ENCODE results near the gene CAMK2D. TPM values are rescaled to one million over a fixed set of nuclear protein-coding genes. Genes with fewer than 3 reads are reported as not detected.
"Not testable (repeated sequence)": the region's sequence is repeated elsewhere in the genome, so short reads cannot be mapped to it uniquely, and the experiment has no call there.

Gene CAMK2D
- total RNA-seq, 1 donor from 2014 or later, result 214 TPM

- ATAC-seq (no peak), DNase-seq (ENCODE audit: missing footprints) (no peak)
- intact Hi-C loops (cut with DNase I), result no loop called here
Measured at GRCh38 chr4:113743690-113744089, 17.8 kb downstream of the CAMK2D start.

- intact Hi-C loops (cut with DNase I), result no loop called here
- no peak for ATAC-seq
- no peak for DNase-seq (ENCODE audit: missing footprints)
Measured at GRCh38 chr4:113742643-113743042, 18.9 kb downstream of the CAMK2D start.

GRCh38 chr4:113741956-113742355 lies 19.6 kb downstream of the CAMK2D start:
- no peak for ATAC-seq
- no peak for DNase-seq (ENCODE audit: missing footprints)
- intact Hi-C loops (cut with DNase I), result no loop called here

GRCh38 chr4:113740857-113741379 lies 20.6 kb downstream of the CAMK2D start:
- DNase-seq (ENCODE audit: missing footprints) (no peak), ATAC-seq (no peak)
- intact Hi-C loops (cut with DNase I), result no loop called here

- ATAC-seq, result no peak
Measured at GRCh38 chr4:113739197-113739596, 22.3 kb downstream of the CAMK2D start.

GRCh38 chr4:113738251-113738650 lies 23.3 kb downstream of the CAMK2D start:
- no peak for DNase-seq (ENCODE audit: missing footprints)
- intact Hi-C loops (cut with DNase I), result no loop called here
- no peak for ATAC-seq

More at GRCh38 chr4:113739197-113739596, 22.3 kb downstream of the CAMK2D start:
- DNase-seq (ENCODE audit: missing footprints), result no peak
- intact Hi-C loops (cut with DNase I), result no loop called here

GRCh38 chr4:113733685-113734084 lies 27.9 kb downstream of the CAMK2D start:
- DNase-seq (ENCODE audit: missing footprints) (no peak), ATAC-seq (no peak)
- intact Hi-C loops (cut with DNase I), result no loop called here

- intact Hi-C loops (cut with DNase I), result no loop called here
- ATAC-seq (no peak), DNase-seq (ENCODE audit: missing footprints) (no peak)
Measured at GRCh38 chr4:113732967-113733527, 28.5 kb downstream of the CAMK2D start.

GRCh38 chr4:113730467-113731216 lies 30.9 kb downstream of the CAMK2D start:
- intact Hi-C loops (cut with DNase I), result no loop called here
- no peak for DNase-seq (ENCODE audit: missing footprints)
- no peak for ATAC-seq

GRCh38 chr4:113727802-113728201 lies 33.7 kb downstream of the CAMK2D start:
- intact Hi-C loops (cut with DNase I), result no loop called here
- DNase-seq (ENCODE audit: missing footprints) (no peak), ATAC-seq (no peak)

GRCh38 chr4:113725963-113726362 lies 35.6 kb downstream of the CAMK2D start:
- ATAC-seq (no peak), DNase-seq (ENCODE audit: missing footprints) (no peak)
- intact Hi-C loops (cut with DNase I), result no loop called here

- DNase-seq (ENCODE audit: missing footprints) (no peak), ATAC-seq (no peak)
- intact Hi-C loops (cut with DNase I), result no loop called here
Measured at GRCh38 chr4:113718252-113718651, 43.3 kb downstream of the CAMK2D start.

- ATAC-seq, result no peak
- intact Hi-C loops (cut with DNase I), result no loop called here
Measured at GRCh38 chr4:113711883-113712662, 49.5 kb downstream of the CAMK2D start.

GRCh38 chr4:113708250-113708649 lies 53.3 kb downstream of the CAMK2D start:
- intact Hi-C loops (cut with DNase I), result no loop called here
- DNase-seq (ENCODE audit: missing footprints) (no peak), ATAC-seq (no peak)

More at GRCh38 chr4:113711883-113712662, 49.5 kb downstream of the CAMK2D start:
- DNase-seq (ENCODE audit: missing footprints), result no peak

GRCh38 chr4:113707048-113707447 lies 54.5 kb downstream of the CAMK2D start:
- intact Hi-C loops (cut with DNase I), result no loop called here

GRCh38 chr4:113705097-113705496 lies 56.4 kb downstream of the CAMK2D start:
- ATAC-seq; DNase-seq (ENCODE audit: missing footprints); intact Hi-C loops (cut with DNase I): not testable (repeated sequence)

More at GRCh38 chr4:113707048-113707447, 54.5 kb downstream of the CAMK2D start:
- DNase-seq (ENCODE audit: missing footprints), result no peak
- ATAC-seq, result no peak

- DNase-seq (ENCODE audit: missing footprints); ATAC-seq; intact Hi-C loops (cut with DNase I): not testable (repeated sequence)
Measured at GRCh38 chr4:113702596-113702995, 58.9 kb downstream of the CAMK2D start.

GRCh38 chr4:113701169-113701568 lies 60.4 kb downstream of the CAMK2D start:
- ATAC-seq (no peak), DNase-seq (ENCODE audit: missing footprints) (no peak)
- intact Hi-C loops (cut with DNase I), result no loop called here

- intact Hi-C loops (cut with DNase I), result no loop called here
- DNase-seq (ENCODE audit: missing footprints) (no peak), ATAC-seq (peak; percentile 37)
Measured at GRCh38 chr4:113700602-113701150, 60.9 kb downstream of the CAMK2D start.

All from Right ventricle myocardium inferior (tissue), 1 donor.